ENCODE results near the gene GNAS.

DNA sequence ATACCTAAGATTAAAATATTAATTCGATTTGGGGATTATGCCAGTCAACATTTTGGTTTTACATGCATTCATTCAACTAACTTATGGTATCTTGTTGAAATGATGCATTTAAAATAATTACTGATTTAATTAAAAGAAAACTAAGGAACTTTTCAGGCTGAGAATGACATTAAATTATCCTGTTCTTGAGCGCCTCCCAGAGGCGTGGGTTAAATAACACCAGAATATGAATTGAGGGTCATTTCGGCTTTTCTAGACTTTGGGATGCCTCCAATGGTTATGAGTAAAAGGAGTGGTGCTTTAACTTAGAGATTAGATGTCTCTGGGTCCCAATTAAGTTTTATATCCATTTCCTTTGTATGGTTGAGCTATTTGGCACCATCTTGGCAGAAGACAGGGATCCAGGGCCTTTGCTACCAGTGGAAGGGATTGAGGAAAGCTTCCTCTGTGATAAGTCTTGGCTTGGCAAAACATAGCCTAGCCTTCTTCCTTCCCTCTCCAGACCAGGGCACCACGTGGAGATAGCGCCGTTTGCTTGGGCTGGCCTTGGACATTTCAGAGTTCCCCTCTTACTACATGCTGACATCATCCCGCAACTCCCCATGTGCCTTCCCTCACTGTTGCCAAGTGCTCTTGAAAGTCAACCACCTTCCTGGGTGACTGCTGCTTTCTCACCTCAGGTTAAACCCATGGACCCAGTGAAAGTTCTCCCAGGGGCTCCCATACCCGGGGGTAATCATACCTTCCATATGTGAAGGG lies 28.7 kb downstream of the GNAS start:
- TF ChIP-seq POLR2AphosphoS5 (IDR thresholded peaks at IDR 0.05; ENCODE audit: insufficient read depth in 1 of 2, low read depth in 1 of 2) (no peak), POLR2A (IDR thresholded peaks at IDR 0.05) (no peak)
- TF ChIP-seq, protein P1, sequence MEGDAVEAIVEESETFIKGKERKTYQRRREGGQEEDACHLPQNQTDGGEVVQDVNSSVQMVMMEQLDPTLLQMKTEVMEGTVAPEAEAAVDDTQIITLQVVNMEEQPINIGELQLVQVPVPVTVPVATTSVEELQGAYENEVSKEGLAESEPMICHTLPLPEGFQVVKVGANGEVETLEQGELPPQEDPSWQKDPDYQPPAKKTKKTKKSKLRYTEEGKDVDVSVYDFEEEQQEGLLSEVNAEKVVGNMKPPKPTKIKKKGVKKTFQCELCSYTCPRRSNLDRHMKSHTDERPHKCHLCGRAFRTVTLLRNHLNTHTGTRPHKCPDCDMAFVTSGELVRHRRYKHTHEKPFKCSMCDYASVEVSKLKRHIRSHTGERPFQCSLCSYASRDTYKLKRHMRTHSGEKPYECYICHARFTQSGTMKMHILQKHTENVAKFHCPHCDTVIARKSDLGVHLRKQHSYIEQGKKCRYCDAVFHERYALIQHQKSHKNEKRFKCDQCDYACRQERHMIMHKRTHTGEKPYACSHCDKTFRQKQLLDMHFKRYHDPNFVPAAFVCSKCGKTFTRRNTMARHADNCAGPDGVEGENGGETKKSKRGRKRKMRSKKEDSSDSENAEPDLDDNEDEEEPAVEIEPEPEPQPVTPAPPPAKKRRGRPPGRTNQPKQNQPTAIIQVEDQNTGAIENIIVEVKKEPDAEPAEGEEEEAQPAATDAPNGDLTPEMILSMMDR (IDR thresholded peaks at IDR 0.05) = no peak

Measured in vagina (tissue), 2 donors.